NB4 (cell line): ENCODE results near the gene RHBDD3.

ENCODE experiments used
- CTCF ChIP-seq: IDR thresholded peaks from one replicate; pipeline ENCODE4 v1.5.1; 2012; ENCODE audit warnings: low read depth, low read length
- MAX ChIP-seq: IDR thresholded peaks from 2 replicates; pipeline ENCODE4 v1.6.1; 2011; ENCODE audit warnings: low read depth, low read length
- POLR2A ChIP-seq: IDR thresholded peaks from 2 replicates; pipeline ENCODE4 v1.6.1; 2011; ENCODE audit warnings: mild to moderate bottlenecking; ENCODE audit not compliant: insufficient read length; ENCODE audit errors: extremely low read depth

- TF ChIP-seq CTCF (no peak), POLR2A (no peak), MAX (no peak)
These were observed 22.3 kb upstream of the RHBDD3 start for GRCh38 chr22:29290061-29290460.
